A549 (cell line): Measurements from ENCODE around the gene TRMT44. TPM values are rescaled to one million over a fixed set of nuclear protein-coding genes. Genes with fewer than 3 reads are reported as not detected.

Source experiments
- ATAC-seq, 2 experiments: fragments of 200-7000 bp in 1 of 2; fragments of >200 bp in 1 of 2; cut with Nextera tagmentation in 1 of 2; cut with Tn5 transposase in 1 of 2; 3 replicates each; pipeline versions ENCODE4 v1.8.0 to v1.9.1; 2018 to 2020; ENCODE audit warnings: mild to moderate bottlenecking in 1 of 2, moderate library complexity in 1 of 2
- CTCF ChIA-PET: fragments of 300-600 bp; sonication (Branson Sonifier 250); formaldehyde crosslinking; extraction: SDS; loops from one replicate; lab custom pipeline; 2021; ENCODE audit warnings: antibody characterized with exemption, inconsistent platforms; lab: Yijun Ruan, JAX
- POLR2A ChIA-PET: fragments of 350-600 bp; formaldehyde crosslinking; extraction: SDS; loops from one replicate; lab custom pipeline; 2021; ENCODE audit warnings: antibody characterized with exemption, inconsistent platforms; lab: Yijun Ruan, JAX
- DNase-seq, 2 experiments: peaks; one replicate each; pipeline versions ENCODE4 v3.0.0 to v3.0.0-alpha.2; 2011 to 2016; ENCODE audit warnings: low read depth in 1 of 2, low spot score in 1 of 2
- FAIRE-seq: peaks from 2 replicates; lab custom pipeline; 2011; peaks lifted over from hg19 to GRCh38; lab: Jason Lieb, UNC
- H3K27ac ChIP-seq, 2 experiments: fragments of >200 bp; sonication (Bioruptor Twin); formaldehyde crosslinking; 3 replicates each; pipeline ENCODE4 v1.5.1; 2016 to 2017
- H3K4me1 ChIP-seq: fragments of >200 bp; sonication (Bioruptor Twin); formaldehyde crosslinking; 3 replicates; pipeline ENCODE4 v1.6.1; 2016
- H3K4me2 ChIP-seq: fragments of >200 bp; sonication (Bioruptor Twin); formaldehyde crosslinking; 3 replicates; pipeline ENCODE4 v1.6.1; 2016
- H3K4me3 ChIP-seq: fragments of >200 bp; sonication (Bioruptor Twin); formaldehyde crosslinking; 3 replicates; pipeline ENCODE4 v1.5.1; 2016
- H3K9me3 ChIP-seq: fragments of >200 bp; sonication (Bioruptor Twin); formaldehyde crosslinking; 3 replicates; pipeline ENCODE4 v1.6.1; 2016
- BCL3 ChIP-seq: fragments of >200 bp; sonication (Bioruptor Twin); formaldehyde crosslinking; IDR thresholded peaks from 3 replicates; pipeline ENCODE4 v1.6.1; 2016
- CEBPB ChIP-seq, 2 experiments: fragments of >200 bp in 1 of 2; sonication (Bioruptor Twin) in 1 of 2; formaldehyde crosslinking in 1 of 2; IDR thresholded peaks; 2 replicates each; pipeline ENCODE4 v1.6.1; 2012 to 2016
- CHD2 ChIP-seq: fragments of 150-350 bp; IDR thresholded peaks from 2 replicates; pipeline ENCODE4 v1.6.1; 2014; ENCODE audit warnings: low read length; ENCODE audit not compliant: partially characterized antibody
- CHD4 ChIP-seq: fragments of 200-600 bp; sonication (generic); IDR thresholded peaks from 2 replicates; pipeline ENCODE4 v1.6.1; 2016; ENCODE audit warnings: antibody characterized with exemption, mild to moderate bottlenecking, borderline replicate concordance
- EP300 ChIP-seq, 2 experiments: fragments of >200 bp; sonication (Bioruptor Twin); formaldehyde crosslinking; IDR thresholded peaks; 2 replicates in 1 of 2; 3 replicates in 1 of 2; pipeline ENCODE4 v1.6.1; 2016 to 2017
- FOSB ChIP-seq: fragments of 250-450 bp; sonication (Bioruptor Pico); IDR thresholded peaks from 2 replicates; pipeline ENCODE4 v1.5.0; 2020; ENCODE audit warnings: mild to moderate bottlenecking, moderate library complexity
- FOXS1 ChIP-seq: fragments of 250-450 bp; sonication (Bioruptor Pico); IDR thresholded peaks from 2 replicates; pipeline ENCODE4 v1.5.0; 2020; ENCODE audit warnings: mild to moderate bottlenecking, moderate library complexity
- GATA3 ChIP-seq: IDR thresholded peaks from 2 replicates; pipeline ENCODE4 v1.6.1; 2012; ENCODE audit warnings: borderline replicate concordance
- HMGXB4 ChIP-seq: fragments of 250-450 bp; sonication (Bioruptor Pico); IDR thresholded peaks from 2 replicates; pipeline ENCODE4 v1.5.0; 2021; ENCODE audit warnings: mild to moderate bottlenecking, moderate library complexity, borderline replicate concordance
- HOXB13 ChIP-seq: fragments of 250-450 bp; sonication (Bioruptor Pico); IDR thresholded peaks from 2 replicates; pipeline ENCODE4 v1.5.0; 2020; ENCODE audit warnings: low read depth, mild to moderate bottlenecking, moderate library complexity
- HOXB5 ChIP-seq: fragments of 250-450 bp; sonication (Bioruptor Pico); IDR thresholded peaks from 2 replicates; pipeline ENCODE4 v1.5.0; 2020; ENCODE audit warnings: mild to moderate bottlenecking, moderate library complexity
- JUN ChIP-seq, 2 experiments: fragments of >200 bp; sonication (Bioruptor Twin); formaldehyde crosslinking; IDR thresholded peaks; 2 replicates in 1 of 2; 3 replicates in 1 of 2; pipeline ENCODE4 v1.6.1; 2016 to 2017
- KDM1A ChIP-seq: fragments of 200-600 bp; sonication (generic); IDR thresholded peaks from 2 replicates; pipeline ENCODE4 v1.6.1; 2016; ENCODE audit warnings: low read depth, mild to moderate bottlenecking
- MAFK ChIP-seq: fragments of 450-650 bp; IDR thresholded peaks from 2 replicates; pipeline ENCODE4 v1.6.1; 2014; ENCODE audit not compliant: partially characterized antibody
- MAZ ChIP-seq: fragments of 150-350 bp; IDR thresholded peaks from 2 replicates; pipeline ENCODE4 v1.6.1; 2014; ENCODE audit warnings: antibody characterized with exemption, low read depth, low read length, borderline replicate concordance
- PHF8 ChIP-seq: fragments of 200-600 bp; sonication (generic); IDR thresholded peaks from 2 replicates; pipeline ENCODE4 v1.6.1; 2016; ENCODE audit warnings: low read depth, mild to moderate bottlenecking, antibody characterized with exemption, moderate library complexity, borderline replicate concordance
- RNF2 ChIP-seq: fragments of 200-600 bp; sonication (generic); IDR thresholded peaks from 2 replicates; pipeline ENCODE4 v1.6.1; 2016; ENCODE audit warnings: low read depth, mild to moderate bottlenecking, antibody characterized with exemption, moderate library complexity, borderline replicate concordance
- SMC3 ChIP-seq: fragments of >200 bp; sonication (Bioruptor Twin); formaldehyde crosslinking; IDR thresholded peaks from 3 replicates; pipeline ENCODE4 v1.6.1; 2018; ENCODE audit warnings: inconsistent platforms
- TFCP2L1 ChIP-seq: fragments of 250-450 bp; sonication (Bioruptor Pico); IDR thresholded peaks from 2 replicates; pipeline ENCODE4 v1.5.0; 2021; ENCODE audit warnings: mild to moderate bottlenecking
- TP53 ChIP-seq: fragments of 250-450 bp; sonication (Bioruptor Pico); IDR thresholded peaks from 2 replicates; pipeline ENCODE4 v1.5.0; 2021; ENCODE audit warnings: mild to moderate bottlenecking, moderate library complexity
- ZC3H11A ChIP-seq: fragments of 450-650 bp; IDR thresholded peaks from 2 replicates; pipeline ENCODE4 v1.6.1; 2014; ENCODE audit warnings: antibody characterized with exemption, mild to moderate bottlenecking
- ZSCAN20 ChIP-seq: fragments of 250-450 bp; sonication (Bioruptor Pico); IDR thresholded peaks from 2 replicates; pipeline ENCODE4 v1.8.0; 2022; ENCODE audit warnings: mild to moderate bottlenecking, moderate library complexity
- WGBS: methylation state at CpG from one replicate; pipeline ENCODE4 v1.1.6; 2017; ENCODE audit errors: missing lambda C conversion rate; 5-methylcytosine and 5-hydroxymethylcytosine counted together
- polyA plus RNA-seq, 4 experiments: library from polyadenylated mRNA; depleted of rRNA in 3 of 4; stranded (reverse); fragments of >200 nt; fragmentation: RNase III in 1 of 4; extraction: RNeasy Plus Mini Kit Qiagen cat#74134 plus additional on column Dnase treatment in 1 of 4; gene quantifications; 2 replicates in 3 of 4; 3 replicates in 1 of 4; pipeline ENCODE4 v1.2.3, GENCODE V29; 2011 to 2017
- TF ChIP-seq, protein P1 (sequence below): IDR thresholded peaks from 2 replicates; pipeline ENCODE4 v1.6.1; 2012
- TF ChIP-seq, protein P2 (sequence below): fragments of >200 bp; sonication (Bioruptor Twin); formaldehyde crosslinking; IDR thresholded peaks from 3 replicates; pipeline ENCODE4 v1.5.1; 2016

Gene TRMT44
- polyA plus RNA-seq, 2 of the 4 experiments (the other 2 are of a cell fraction), result 5.0 to 7.0 TPM

DNA sequence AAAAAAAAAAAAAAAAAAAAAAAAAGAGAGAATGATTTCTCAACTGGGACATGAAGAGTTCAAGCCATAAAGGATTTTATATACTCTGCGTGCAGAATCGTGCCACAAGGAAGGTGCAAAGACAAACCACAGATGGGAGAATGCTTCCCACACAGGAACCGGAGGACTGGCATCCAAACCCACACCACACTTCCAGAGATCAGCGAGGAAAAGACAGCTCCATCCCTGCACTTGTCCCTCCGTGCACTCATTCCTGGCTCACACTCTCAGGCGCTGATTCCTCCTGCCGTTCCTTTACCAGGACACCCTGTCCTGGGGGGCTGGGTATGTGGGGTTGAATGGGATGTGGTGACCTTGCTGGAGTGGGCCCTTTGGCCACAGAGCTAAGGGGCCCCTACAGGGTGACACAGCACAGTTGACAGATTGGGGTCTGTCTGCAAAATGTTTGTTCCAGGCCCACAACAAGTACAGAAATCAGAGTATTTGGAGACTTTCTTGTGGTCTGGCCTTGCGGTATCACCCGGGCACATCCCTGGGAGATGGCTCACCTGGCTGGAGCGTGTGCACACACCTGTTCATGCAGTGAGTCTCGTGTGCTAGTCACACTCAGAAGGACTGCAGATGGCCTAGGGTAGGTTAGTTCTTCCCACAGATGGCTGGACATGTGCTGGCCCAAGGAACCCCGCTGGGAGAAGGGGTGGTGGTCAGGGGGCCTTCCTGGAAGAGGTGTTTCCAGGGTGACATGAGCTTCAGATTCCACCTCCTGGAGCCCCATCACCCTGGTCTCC, 84.2 kb downstream of the TRMT44 start:
- peaks cover 10% of the 10 kb centered on the region; the same call in 1 of the 3 replicates for H3K9me3 ChIP-seq
- FAIRE-seq (no peak), ATAC-seq (no peak), DNase-seq (no peak)
- H3K27ac ChIP-seq, result peak overlapping the region in 1 of 2 experiments; percentile 79; a peak in 3 of 6 replicates
- 0 out of 3 replicates have a peak overlapping the region, but pooled peaks have one; percentile 28 for H3K4me2 ChIP-seq
- CTCF ChIA-PET, result interaction anchor here (0.9 to 1.6 kb wide), 2 partner anchors 32 to 56 kb away, joined by 3 to 4 read pairs; no protein-coding TSS in a partner anchor
- peaks cover 10% of the 10 kb centered on the region; the same call in 1 of the 3 replicates for H3K4me1 ChIP-seq
- TF ChIP-seq SMC3 (no peak), FOSB (CRISPR knock-in tag) (no peak), BCL3 (no peak), EP300 (IDR thresholded peaks at IDR 0.05) (no peak), PHF8 (no peak), TFCP2L1 (no peak), MAZ (no peak), FOXS1 (CRISPR knock-in tag) (no peak), JUN (IDR thresholded peaks at IDR 0.05) (no peak), KDM1A (no peak), ZC3H11A (no peak), RNF2 (no peak), HOXB13 (CRISPR knock-in tag) (no peak), GATA3 (no peak), CHD4 (no peak), HOXB5 (no peak), CHD2 (no peak), MAFK (no peak)
- TF ChIP-seq, protein P1, sequence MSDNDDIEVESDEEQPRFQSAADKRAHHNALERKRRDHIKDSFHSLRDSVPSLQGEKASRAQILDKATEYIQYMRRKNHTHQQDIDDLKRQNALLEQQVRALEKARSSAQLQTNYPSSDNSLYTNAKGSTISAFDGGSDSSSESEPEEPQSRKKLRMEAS, result no peak
- TF ChIP-seq, protein P2, sequence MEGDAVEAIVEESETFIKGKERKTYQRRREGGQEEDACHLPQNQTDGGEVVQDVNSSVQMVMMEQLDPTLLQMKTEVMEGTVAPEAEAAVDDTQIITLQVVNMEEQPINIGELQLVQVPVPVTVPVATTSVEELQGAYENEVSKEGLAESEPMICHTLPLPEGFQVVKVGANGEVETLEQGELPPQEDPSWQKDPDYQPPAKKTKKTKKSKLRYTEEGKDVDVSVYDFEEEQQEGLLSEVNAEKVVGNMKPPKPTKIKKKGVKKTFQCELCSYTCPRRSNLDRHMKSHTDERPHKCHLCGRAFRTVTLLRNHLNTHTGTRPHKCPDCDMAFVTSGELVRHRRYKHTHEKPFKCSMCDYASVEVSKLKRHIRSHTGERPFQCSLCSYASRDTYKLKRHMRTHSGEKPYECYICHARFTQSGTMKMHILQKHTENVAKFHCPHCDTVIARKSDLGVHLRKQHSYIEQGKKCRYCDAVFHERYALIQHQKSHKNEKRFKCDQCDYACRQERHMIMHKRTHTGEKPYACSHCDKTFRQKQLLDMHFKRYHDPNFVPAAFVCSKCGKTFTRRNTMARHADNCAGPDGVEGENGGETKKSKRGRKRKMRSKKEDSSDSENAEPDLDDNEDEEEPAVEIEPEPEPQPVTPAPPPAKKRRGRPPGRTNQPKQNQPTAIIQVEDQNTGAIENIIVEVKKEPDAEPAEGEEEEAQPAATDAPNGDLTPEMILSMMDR, result no peak
- POLR2A ChIA-PET, result no interaction called here
- WGBS, result 84% methylated on average over 7 of the region's 12 CpGs
- H3K4me3 ChIP-seq, result no peak overlapping the region

- 0 out of 3 replicates have a peak overlapping the region, but pooled peaks have one; percentile 28 for H3K4me2 ChIP-seq
Observed at GRCh38 chr4:8525383-8526120, 85.0 kb downstream of the TRMT44 start.

More at GRCh38 chr4:8525383-8526120, 85.0 kb downstream of the TRMT44 start:
- Histone ChIP-seq H3K4me1 (peaks cover 10% of the 10 kb centered on the region; the same call in 1 of the 3 replicates), H3K9me3 (peaks cover 3% of the 10 kb centered on the region; the same call in 1 of the 3 replicates), H3K27ac (peak overlapping the region in 1 of 2 experiments; percentile 79; a peak in 3 of 6 replicates), H3K4me3 (no peak overlapping the region)
- FAIRE-seq, result no peak
- WGBS, result 50% methylated on average over 13 of the region's 16 CpGs
- no peak for DNase-seq
- POLR2A ChIA-PET, result no interaction called here
- peak in 1 of 2 experiments; percentile 40; a peak in 3 of 6 replicates for ATAC-seq
- CTCF ChIA-PET, result interaction anchor here (0.9 kb wide), 1 partner anchor 31 kb away, joined by 3 read pairs; no protein-coding TSS in a partner anchor
- TF ChIP-seq, protein P1, result no peak
- TF ChIP-seq CEBPB (IDR thresholded peaks at IDR 0.05), result peak in 1 of 2 experiments; percentile 23; a peak in 1 of 4 replicates
- no peak for TF ChIP-seq TP53 (CRISPR knock-in tag)
- no peak for TF ChIP-seq ZSCAN20
- no peak for TF ChIP-seq KDM1A
- TF ChIP-seq HMGXB4, result no peak
